Femur (tissue), 1 donor: ENCODE data around the gene PITX1.
"Not testable (repeated sequence)": the region's sequence is repeated elsewhere in the genome, so short reads cannot be mapped to it uniquely, and the experiment has no call there.

ENCODE experiments used
- DNase-seq: peaks from one replicate; pipeline ENCODE4 v3.0.0-alpha.2; 2017

The PITX1 gene

GRCh38 chr5:135033901-135034235 lies at the start of gene PITX1:
TSS of gene PITX1 (minus strand) at chr5:135034228. CDS start at chr5:135033881, 347 bp downstream.
- no peak for DNase-seq

- not testable (repeated sequence) for DNase-seq
Measured at GRCh38 chr5:135083334-135083733, 49.3 kb upstream of the PITX1 start.

- DNase-seq, result no peak
Measured at GRCh38 chr5:135081240-135081639, 47.2 kb upstream of the PITX1 start.

- DNase-seq, result no peak
Measured at GRCh38 chr5:135079760-135080159, 45.7 kb upstream of the PITX1 start.

- no peak for DNase-seq
Measured at GRCh38 chr5:135079099-135079681, 45.2 kb upstream of the PITX1 start.

GRCh38 chr5:135076801-135077200 lies 42.8 kb upstream of the PITX1 start:
- DNase-seq, result no peak

GRCh38 chr5:135076051-135076491 lies 42.0 kb upstream of the PITX1 start:
- no peak for DNase-seq

- no peak for DNase-seq
Measured at GRCh38 chr5:135075621-135076020, 41.6 kb upstream of the PITX1 start.

- peak; percentile 14 for DNase-seq
Measured at GRCh38 chr5:135073761-135074345, 39.8 kb upstream of the PITX1 start.

GRCh38 chr5:135072387-135073281 lies 38.6 kb upstream of the PITX1 start:
- peak; percentile 19 for DNase-seq

GRCh38 chr5:135071311-135071710 lies 37.3 kb upstream of the PITX1 start:
- no peak for DNase-seq

GRCh38 chr5:135069895-135070657 lies 36.0 kb upstream of the PITX1 start:
- no peak for DNase-seq

GRCh38 chr5:135069016-135069770 lies 35.2 kb upstream of the PITX1 start:
- peak; percentile 43 for DNase-seq

- DNase-seq, result no peak
Measured at GRCh38 chr5:135067587-135067986, 33.6 kb upstream of the PITX1 start.

- no peak for DNase-seq
Measured at GRCh38 chr5:135066781-135067180, 32.8 kb upstream of the PITX1 start.

GRCh38 chr5:135065306-135066265 lies 31.6 kb upstream of the PITX1 start:
- DNase-seq, result no peak

- no peak for DNase-seq
Measured at GRCh38 chr5:135064235-135064570, 30.2 kb upstream of the PITX1 start.

- DNase-seq, result no peak
Measured at GRCh38 chr5:135063511-135064234, 29.6 kb upstream of the PITX1 start.

- DNase-seq, result no peak
Measured at GRCh38 chr5:135063056-135063445, 29.0 kb upstream of the PITX1 start.

- DNase-seq, result no peak
Measured at GRCh38 chr5:135062216-135063055, 28.4 kb upstream of the PITX1 start.
